ENCODE data around the gene PES1. TPM values are rescaled to one million over a fixed set of nuclear protein-coding genes. Genes with fewer than 3 reads are reported as not detected.

Gene PES1
- total RNA-seq, 1 donor from 2014 or later: 88.7 TPM

GRCh38 chr22:30614268-30614667 lies 22.6 kb upstream of the PES1 start:
- Histone ChIP-seq H4K20me1 (ENCODE audit: insufficient read depth, low read length) (no peaks in the 10 kb centered on the region), H3K9ac (ENCODE audit: low read length) (no peak overlapping the region), H3K36me3 (ENCODE audit: insufficient read depth, low read length) (no peaks in the 10 kb centered on the region), H3K27me3 (ENCODE audit: insufficient read depth, low read length) (no peaks in the 10 kb centered on the region), H3K4me2 (ENCODE audit: low read length) (no peak overlapping the region), H3K4me1 (ENCODE audit: insufficient read depth, low read length) (peaks cover 6% of the 10 kb centered on the region), H2AFZ (ENCODE audit: low read depth, low read length) (no peak overlapping the region), H3K4me3 (ENCODE audit: insufficient read depth, low read depth, low read length) (no peak overlapping the region), H3K27ac (ENCODE audit: low read depth, low read length) (no peak overlapping the region), H3K79me2 (ENCODE audit: insufficient read depth, low read length) (no peaks in the 10 kb centered on the region), H3K9me3 (ENCODE audit: insufficient read depth, low read depth, low read length) (no peaks in the 10 kb centered on the region)
- peaks cover 17% of the 10 kb centered on the region for H3K27me3 Mint-ChIP-seq (ENCODE audit: low read depth, unreplicated experiment)
- DNase-seq (ENCODE audit: low read depth): no peak
- H3K4me3 Mint-ChIP-seq (ENCODE audit: unreplicated experiment): no peak overlapping the region
- peaks cover 2% of the 10 kb centered on the region for H3K36me3 Mint-ChIP-seq (ENCODE audit: low read depth, unreplicated experiment)
- no peak for FAIRE-seq
- TF ChIP-seq EZH2 (IDR thresholded peaks at IDR 0.05; ENCODE audit: insufficient read depth, low read length) (no peak), CTCF (IDR thresholded peaks at IDR 0.05; ENCODE audit: insufficient read depth, low read depth, low read length) (no peak)
- peaks cover 10% of the 10 kb centered on the region for H3K4me1 Mint-ChIP-seq (ENCODE audit: low read depth, unreplicated experiment)
- peaks cover 2% of the 10 kb centered on the region for H3K9me3 Mint-ChIP-seq (ENCODE audit: unreplicated experiment)
- no peak overlapping the region for H3K27ac Mint-ChIP-seq (ENCODE audit: unreplicated experiment)

- Histone ChIP-seq H3K4me3 (ENCODE audit: insufficient read depth, low read depth, low read length) (no peak overlapping the region), H3K9me3 (ENCODE audit: insufficient read depth, low read depth, low read length) (no peaks in the 10 kb centered on the region), H3K4me1 (ENCODE audit: insufficient read depth, low read length) (peaks cover 14% of the 10 kb centered on the region), H3K79me2 (ENCODE audit: insufficient read depth, low read length) (no peaks in the 10 kb centered on the region), H2AFZ (ENCODE audit: low read depth, low read length) (no peak overlapping the region), H3K36me3 (ENCODE audit: insufficient read depth, low read length) (no peaks in the 10 kb centered on the region), H3K4me2 (ENCODE audit: low read length) (no peak overlapping the region), H4K20me1 (ENCODE audit: insufficient read depth, low read length) (no peaks in the 10 kb centered on the region), H3K9ac (ENCODE audit: low read length) (no peak overlapping the region), H3K27me3 (ENCODE audit: insufficient read depth, low read length) (no peaks in the 10 kb centered on the region), H3K27ac (ENCODE audit: low read depth, low read length) (no peak overlapping the region)
- peaks cover 2% of the 10 kb centered on the region for H3K36me3 Mint-ChIP-seq (ENCODE audit: low read depth, unreplicated experiment)
- H3K27ac Mint-ChIP-seq (ENCODE audit: unreplicated experiment): no peak overlapping the region
- H3K9me3 Mint-ChIP-seq (ENCODE audit: unreplicated experiment): peaks cover 2% of the 10 kb centered on the region
- peaks cover 17% of the 10 kb centered on the region for H3K27me3 Mint-ChIP-seq (ENCODE audit: low read depth, unreplicated experiment)
- FAIRE-seq (no peak), DNase-seq (ENCODE audit: low read depth) (no peak)
- no peak overlapping the region for H3K4me3 Mint-ChIP-seq (ENCODE audit: unreplicated experiment)
- TF ChIP-seq EZH2 (IDR thresholded peaks at IDR 0.05; ENCODE audit: insufficient read depth, low read length): no peak
- TF ChIP-seq CTCF (IDR thresholded peaks at IDR 0.05; ENCODE audit: insufficient read depth, low read depth, low read length): no peak
- H3K4me1 Mint-ChIP-seq (ENCODE audit: low read depth, unreplicated experiment): peaks cover 16% of the 10 kb centered on the region
Observed at GRCh38 chr22:30612789-30613188, 21.1 kb upstream of the PES1 start.

- H3K4me1 Mint-ChIP-seq (ENCODE audit: low read depth, unreplicated experiment): peaks cover 27% of the 10 kb centered on the region
- Histone ChIP-seq H4K20me1 (ENCODE audit: insufficient read depth, low read length) (no peaks in the 10 kb centered on the region), H3K9ac (ENCODE audit: low read length) (no peak overlapping the region), H3K27ac (ENCODE audit: low read depth, low read length) (no peak overlapping the region), H2AFZ (ENCODE audit: low read depth, low read length) (no peak overlapping the region), H3K79me2 (ENCODE audit: insufficient read depth, low read length) (no peaks in the 10 kb centered on the region), H3K4me3 (ENCODE audit: insufficient read depth, low read depth, low read length) (no peak overlapping the region), H3K36me3 (ENCODE audit: insufficient read depth, low read length) (no peaks in the 10 kb centered on the region), H3K4me1 (ENCODE audit: insufficient read depth, low read length) (peaks cover 19% of the 10 kb centered on the region), H3K4me2 (ENCODE audit: low read length) (no peak overlapping the region), H3K27me3 (ENCODE audit: insufficient read depth, low read length) (no peaks in the 10 kb centered on the region), H3K9me3 (ENCODE audit: insufficient read depth, low read depth, low read length) (no peaks in the 10 kb centered on the region)
- peaks cover 2% of the 10 kb centered on the region for H3K9me3 Mint-ChIP-seq (ENCODE audit: unreplicated experiment)
- TF ChIP-seq CTCF (IDR thresholded peaks at IDR 0.05; ENCODE audit: insufficient read depth, low read depth, low read length) (no peak), EZH2 (IDR thresholded peaks at IDR 0.05; ENCODE audit: insufficient read depth, low read length) (no peak)
- no peak for FAIRE-seq
- no peak overlapping the region for H3K4me3 Mint-ChIP-seq (ENCODE audit: unreplicated experiment)
- H3K36me3 Mint-ChIP-seq (ENCODE audit: low read depth, unreplicated experiment): peaks cover 2% of the 10 kb centered on the region
- no peak overlapping the region for H3K27ac Mint-ChIP-seq (ENCODE audit: unreplicated experiment)
- peaks cover 6% of the 10 kb centered on the region for H3K27me3 Mint-ChIP-seq (ENCODE audit: low read depth, unreplicated experiment)
- DNase-seq (ENCODE audit: low read depth): no peak
Observed at GRCh38 chr22:30611197-30611596, 19.5 kb upstream of the PES1 start.

All from astrocyte (in vitro differentiated cells and primary cell).